GM21423 (cell line): ENCODE results near the gene MTRFR.
A peak's percentile ranks its signal among the peaks of the same experiment; 100 is the strongest.

ENCODE experiments used
- ATAC-seq: cut with Tn5 transposase; IDR thresholded peaks from one replicate; pipeline ENCODE4 v1.9.1; 2021; ENCODE audit warnings: mild to moderate bottlenecking, moderate library complexity; ENCODE audit not compliant: unreplicated experiment

MTRFR gene

DNA sequence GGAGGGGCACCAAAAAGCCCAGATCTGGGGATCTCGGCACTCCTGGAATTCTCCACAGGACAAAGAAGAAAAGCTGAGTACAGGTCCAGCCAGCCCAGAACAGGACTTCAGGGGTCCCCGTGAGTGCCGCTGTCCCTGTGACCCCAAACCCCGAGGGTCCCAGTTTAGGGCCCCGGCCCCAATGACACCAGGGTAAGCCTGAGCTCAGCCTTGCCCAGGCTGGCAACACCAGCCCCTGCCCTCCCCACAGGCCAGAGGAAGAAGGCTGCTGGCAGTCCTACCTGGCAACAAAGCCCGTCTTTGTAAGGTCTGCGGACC is 36.6 kb downstream of the MTRFR start:
- no peak for ATAC-seq

DNA sequence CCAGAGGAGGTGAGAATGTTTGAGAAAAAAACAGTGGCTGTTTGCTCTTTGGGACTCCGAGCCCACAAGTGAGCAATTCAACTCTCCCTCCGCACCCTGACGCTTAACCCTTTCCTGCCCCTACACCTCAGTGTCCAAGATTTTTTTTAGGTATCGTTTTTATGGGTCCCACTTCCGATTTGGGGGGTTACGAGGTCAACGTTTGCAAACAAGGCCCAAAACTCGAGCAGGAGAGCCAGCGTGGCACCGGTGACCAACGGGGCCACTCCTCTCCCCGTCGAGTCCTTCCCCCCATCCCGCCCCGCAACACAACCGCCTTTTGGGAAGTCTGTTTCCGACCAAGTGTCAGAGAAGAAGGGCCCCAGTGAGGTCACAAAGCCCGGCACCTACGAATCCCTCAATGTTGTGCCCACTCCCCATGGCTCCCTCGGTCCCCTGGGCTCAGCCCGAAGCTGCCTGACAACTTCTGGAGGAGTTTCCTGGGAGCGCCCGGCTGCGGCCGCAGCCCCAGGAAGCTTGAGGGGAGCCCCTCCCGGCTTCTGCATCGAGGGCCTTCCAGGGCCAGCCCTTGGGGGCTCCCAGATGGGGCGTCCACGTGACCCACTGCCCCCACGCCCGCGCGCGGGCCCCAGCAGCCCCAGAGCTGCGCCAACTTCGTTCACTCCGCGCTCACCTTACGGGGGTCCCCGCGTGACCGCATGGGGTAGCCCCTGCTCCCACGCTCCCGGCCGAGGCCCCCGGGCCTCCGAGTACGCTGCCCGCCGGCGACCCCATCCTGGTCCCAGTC is 37.2 kb downstream of the MTRFR start:
- no peak for ATAC-seq

DNA sequence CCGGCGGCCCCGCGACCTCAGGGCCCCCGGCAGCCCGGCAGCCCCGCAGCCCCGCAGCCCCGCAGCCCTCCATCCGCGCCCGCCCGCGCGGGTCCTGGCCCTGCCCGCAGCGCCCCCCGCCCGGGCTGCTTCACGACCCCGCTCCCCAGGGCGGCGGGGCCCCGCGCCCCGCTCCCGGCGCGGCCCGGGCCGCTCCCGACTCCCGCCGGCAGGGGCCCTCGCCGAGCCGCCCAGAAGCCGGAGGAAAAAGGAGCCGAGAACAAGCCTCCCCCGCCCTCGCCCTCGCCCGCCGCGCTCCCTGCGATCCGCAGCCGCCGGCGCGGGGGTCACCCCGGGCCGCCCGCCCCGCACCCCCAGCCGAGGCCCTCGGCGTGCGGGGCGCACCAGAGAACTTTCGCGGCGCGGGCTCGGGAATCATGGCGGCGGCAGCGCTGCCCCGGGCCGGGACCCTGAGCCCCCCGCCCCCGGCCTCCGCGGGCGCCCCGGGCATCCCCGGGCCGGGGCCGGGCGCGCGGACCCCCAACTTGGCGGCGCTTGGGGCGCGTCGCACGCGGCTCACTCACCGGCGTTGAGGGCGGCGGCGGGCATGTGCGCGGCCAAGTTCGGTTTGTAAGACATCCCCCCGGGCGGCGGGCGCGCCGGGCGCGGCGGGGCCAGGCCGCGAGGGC is 37.9 kb downstream of the MTRFR start:
- ATAC-seq = peak; percentile 51

DNA sequence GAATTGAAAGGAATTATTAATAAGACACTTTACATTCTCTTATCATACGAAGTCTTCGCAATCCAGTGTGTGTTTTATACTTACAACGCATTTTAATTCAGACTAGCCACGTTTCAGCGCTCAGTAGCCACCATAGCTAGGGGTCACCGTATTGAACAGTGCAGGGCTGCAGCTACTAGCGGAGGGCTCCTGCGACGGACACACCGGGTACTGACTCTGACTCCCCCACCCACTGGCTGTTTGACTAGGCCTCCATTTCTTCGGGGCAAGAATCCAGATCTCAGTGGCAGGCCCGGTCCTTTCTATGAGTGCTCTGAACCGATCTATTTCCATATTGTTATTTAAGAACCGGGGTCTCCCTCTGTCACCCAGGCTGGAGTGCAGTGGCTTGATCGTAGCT is 39.9 kb downstream of the MTRFR start:
- no peak for ATAC-seq

DNA sequence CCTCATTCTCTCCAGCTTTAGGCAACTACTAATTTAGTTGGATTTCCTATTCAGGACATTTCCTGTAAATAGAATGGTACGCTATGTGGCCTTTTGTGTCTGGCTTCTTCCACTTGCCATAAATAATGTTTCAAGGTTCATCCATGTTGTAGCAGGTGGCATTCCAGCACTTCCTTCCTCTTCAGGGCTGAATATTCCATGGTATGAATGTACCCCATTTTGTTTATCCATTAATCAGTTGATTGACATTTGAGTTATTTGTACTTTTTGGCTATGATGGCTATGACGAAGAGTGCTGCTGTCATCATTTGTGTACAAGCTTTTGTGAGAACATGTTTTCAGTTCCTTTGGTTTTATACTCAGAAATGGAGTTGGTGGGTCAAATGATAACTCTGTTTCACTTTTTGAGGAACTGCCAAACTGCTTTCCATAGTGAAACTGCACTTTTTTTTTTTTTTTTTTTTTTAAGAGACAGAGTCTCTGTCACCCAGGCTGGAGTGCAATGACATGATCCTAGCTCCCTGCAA is 44.9 kb downstream of the MTRFR start:
- peak; percentile 80 for ATAC-seq

DNA sequence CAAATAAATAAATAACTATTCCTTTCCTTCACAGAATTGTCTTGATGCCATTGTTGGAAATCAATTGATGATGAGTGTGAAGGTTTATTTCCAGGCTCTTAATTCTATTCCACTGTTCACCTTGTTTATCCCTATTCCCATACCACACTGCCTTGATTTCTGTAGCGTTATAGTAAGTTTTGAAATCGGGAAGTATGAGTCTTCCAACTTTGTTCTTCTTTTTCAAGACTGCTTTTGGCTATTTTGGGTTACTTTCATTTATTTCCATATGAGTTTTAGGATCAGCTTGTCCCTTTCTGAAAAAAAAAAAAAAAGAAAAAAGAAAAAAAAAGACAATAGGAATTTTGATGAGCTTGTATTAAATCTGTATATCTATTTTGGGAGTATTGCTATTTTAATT is 47.7 kb downstream of the MTRFR start:
- no peak for ATAC-seq

DNA sequence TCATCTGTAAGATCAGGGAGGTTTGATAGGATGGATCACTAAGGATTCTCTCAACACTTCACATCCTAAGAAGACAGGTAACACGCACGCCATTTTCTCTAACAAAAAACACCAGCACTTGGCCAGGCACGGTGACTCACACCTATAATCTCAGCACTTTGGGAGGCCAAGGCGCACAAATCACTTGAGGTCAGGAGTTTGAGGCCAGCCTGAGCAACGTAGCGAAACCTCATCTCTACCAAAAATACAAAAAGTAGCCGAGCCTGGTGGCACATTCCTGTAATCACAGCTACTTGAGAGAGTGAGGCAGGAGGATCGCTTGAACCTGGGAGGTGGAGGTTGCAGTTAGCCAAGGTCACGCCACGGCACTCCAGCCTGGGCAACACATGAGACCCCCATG is 48.9 kb downstream of the MTRFR start:
- ATAC-seq = no peak

DNA sequence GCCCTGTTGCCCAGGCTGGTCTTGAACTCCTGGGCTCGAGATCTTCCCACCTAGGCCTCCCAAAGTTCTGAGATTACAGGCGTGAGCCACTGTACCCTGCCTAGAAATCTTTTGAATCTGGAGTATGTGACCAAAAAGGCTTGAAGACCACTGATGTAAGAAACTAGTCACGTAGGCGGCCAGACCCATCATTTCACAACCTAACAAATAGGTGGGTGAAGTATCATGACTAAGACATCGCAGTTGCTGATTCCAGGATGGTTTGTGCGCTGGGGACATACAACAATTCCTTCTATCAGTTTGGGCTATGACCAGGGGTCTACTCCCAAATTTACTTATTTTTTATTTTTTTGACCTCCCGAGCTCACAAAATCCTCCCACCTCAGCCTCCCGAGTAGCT is 50.2 kb downstream of the MTRFR start:
- no peak for ATAC-seq

DNA sequence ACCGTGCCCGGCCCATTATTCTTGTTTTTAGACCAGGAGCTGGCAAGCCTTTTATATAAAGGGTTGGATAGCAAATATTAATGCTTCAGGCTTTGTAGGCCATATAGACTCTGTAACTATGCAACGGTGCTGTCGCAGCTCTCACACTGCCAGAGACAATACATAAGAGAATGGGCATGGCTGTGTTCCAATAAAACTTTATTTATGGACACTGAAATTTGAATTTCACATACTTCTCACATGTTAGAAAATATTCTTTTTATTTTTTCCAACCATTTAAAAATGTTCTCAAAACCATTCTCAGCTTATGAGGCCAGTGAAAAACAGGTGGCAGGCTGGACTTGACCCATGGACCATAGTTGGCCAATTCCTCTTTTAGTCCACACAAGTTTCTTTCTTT is 51.4 kb downstream of the MTRFR start:
- ATAC-seq = no peak

DNA sequence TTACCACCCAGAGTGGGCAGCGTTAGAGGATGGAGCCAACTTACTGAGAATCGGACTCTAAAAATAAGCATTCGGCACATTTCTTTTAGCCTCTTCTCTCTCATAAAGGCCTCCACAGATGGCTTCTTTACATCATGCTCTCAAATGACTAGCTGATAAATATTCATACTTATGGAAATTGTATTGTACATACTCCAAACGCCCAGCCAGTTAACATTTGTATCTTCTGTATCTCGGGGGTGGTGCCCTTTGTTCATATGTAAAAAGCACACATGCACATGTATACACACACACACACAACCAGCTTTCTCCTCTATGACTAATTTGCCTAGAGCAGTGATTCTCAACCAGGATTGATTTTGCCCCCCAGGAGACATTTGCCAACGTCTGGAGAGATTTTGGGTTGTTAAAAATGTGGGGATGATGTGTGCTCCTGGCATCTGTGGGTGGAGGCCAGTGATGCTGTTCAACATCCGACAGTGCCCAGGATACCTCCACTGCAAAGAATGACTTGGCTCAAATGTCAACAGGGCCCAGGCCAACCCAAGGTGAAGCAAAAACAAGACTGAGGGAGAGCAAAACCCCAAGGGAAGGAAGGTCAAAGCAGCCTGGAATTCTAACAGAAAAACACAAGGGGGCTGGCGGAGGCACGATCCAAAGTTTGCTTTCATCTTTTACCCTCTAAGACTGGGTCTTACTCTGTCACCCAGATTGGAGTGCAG is 53.6 kb downstream of the MTRFR start:
- no peak for ATAC-seq

DNA sequence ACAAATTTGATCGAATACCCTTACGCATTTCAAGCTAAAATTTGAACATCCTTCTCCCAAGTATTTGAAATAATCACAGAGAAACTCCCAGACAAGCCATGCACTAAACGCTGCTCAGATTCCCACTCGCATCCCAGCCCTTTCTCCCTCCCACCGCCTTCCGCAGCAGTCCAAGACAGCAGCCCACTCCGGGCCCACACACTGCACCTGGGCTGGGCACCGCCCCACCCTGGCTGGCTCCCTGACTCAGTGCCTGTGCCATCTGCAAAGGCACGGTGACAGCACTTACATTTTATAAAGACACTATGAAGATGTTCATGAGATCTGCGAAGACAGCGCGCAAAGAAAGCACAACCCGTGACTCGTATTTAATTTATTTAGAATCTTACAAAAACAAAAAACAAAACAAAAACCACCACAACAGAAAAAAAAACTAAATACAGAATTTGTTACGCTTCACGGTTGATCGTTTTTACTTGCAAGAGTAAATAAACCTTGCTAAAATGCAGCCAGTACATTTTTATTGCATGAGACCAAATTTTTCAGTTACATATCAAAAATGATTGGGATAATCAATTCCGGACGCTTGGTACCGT is 55.6 kb downstream of the MTRFR start:
- ATAC-seq = no peak

DNA sequence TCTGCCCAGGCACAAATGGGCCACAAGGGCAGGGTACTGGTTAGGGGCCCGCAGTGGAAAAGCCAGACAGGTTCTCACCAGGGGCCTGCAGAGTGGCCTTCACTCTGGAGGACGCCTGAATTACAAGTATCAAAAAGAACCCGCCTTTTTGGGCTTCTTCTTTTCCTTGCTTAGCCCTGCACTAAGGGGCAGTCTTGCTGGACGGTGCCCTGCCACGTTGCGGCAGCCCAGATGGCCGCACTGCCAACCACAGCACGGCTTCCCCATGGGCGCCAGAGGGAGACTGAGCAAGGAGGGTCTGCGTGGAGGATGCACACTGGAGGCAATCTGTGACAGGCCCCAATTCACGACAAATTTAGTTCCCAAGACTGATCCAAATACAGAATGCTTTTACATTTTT is 56.7 kb downstream of the MTRFR start:
- no peak for ATAC-seq

DNA sequence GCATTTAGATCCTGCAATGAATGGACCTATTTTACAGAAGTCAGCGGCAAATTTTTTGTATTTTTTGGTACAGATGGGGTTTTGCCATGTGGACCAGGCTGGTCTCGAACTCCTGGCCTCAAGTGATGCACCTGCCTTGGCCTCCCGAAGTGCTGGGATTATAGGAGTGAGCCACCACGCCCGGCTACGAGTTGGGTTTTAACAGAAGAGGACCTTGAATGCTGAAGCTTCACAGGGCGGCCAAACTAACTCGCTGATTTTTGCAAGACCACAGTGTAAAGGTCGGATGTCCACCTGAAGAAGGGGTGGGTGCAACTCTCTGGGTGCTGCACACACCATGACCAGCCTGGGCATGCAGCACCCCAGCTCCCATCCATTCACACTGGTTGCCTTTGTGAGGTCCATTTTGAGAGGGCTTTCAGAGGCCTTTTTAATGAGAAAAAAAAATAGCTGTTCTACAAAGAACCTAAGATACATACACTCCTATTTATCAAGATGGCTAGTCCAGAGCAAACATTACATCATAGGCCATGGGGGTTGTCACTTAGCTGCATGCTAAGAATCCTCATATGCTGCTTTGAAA is 60.0 kb downstream of the MTRFR start:
- no peak for ATAC-seq

DNA sequence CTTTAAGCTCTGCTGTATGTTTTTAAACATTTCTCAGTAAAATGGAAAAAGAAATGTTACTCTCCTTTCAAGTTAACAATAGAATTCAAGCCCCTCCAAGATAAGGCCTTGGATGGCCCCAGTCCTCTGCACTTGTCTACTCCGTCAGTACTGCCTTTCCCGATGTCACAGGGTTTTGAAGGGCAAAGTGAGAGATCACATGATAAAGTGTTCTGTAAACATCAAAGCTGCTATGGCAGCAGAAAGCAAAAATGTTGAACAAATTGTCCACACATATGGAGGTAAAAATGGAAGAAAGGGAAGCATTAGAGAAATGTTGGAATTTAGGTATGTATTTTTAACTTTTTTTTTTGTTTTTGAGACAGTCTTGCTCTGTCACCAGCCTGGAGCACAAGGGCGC is 71.9 kb downstream of the MTRFR start:
- no peak for ATAC-seq

DNA sequence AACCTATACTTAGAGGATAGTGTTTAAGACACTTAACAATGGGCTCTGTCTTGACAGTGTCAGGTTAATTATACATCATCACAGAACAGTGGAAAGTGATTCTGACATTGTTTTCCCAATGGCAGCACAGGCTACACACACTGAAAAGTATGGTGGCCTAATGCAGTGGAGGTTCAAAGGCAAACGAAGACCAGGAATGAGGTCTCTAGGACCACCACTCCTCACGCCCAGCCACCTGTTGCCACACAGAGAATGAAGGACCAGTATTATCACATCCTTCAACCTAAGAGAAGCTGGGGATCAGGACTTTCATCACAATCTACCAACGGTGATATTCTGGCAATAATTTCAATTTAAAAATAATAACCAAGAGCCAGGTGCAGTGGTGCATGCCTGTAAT is 73.0 kb downstream of the MTRFR start:
- ATAC-seq = no peak
